COR-L47 (cell line): ENCODE data around the gene AKR1D1.
A peak's percentile ranks its signal among the peaks of the same experiment; 100 is the strongest.
"Not testable (repeated sequence)": the region's sequence is repeated elsewhere in the genome, so short reads cannot be mapped to it uniquely, and the experiment has no call there.

Source experiments
- DNase-seq: peaks from one replicate; lab custom pipeline; 2025; lab: John Stamatoyannopoulos, UW

The AKR1D1 gene

GRCh38 chr7:138122162-138122561 lies 45.9 kb downstream of the AKR1D1 start:
- DNase-seq, result no peak

- no peak for DNase-seq
Observed at GRCh38 chr7:138125119-138125518, 48.9 kb downstream of the AKR1D1 start.

GRCh38 chr7:138125598-138126111 lies 49.4 kb downstream of the AKR1D1 start:
- no peak for DNase-seq

- DNase-seq, result no peak
Observed at GRCh38 chr7:138126928-138127327, 50.7 kb downstream of the AKR1D1 start.

GRCh38 chr7:138127996-138128395 lies 51.7 kb downstream of the AKR1D1 start:
- DNase-seq, result no peak

- no peak for DNase-seq
Observed at GRCh38 chr7:138129551-138130165, 53.4 kb downstream of the AKR1D1 start.

GRCh38 chr7:138137423-138138171 lies 61.3 kb downstream of the AKR1D1 start:
- no peak for DNase-seq

GRCh38 chr7:138138244-138138643 lies 62.0 kb downstream of the AKR1D1 start:
- no peak for DNase-seq

GRCh38 chr7:138142583-138143201 lies 66.4 kb downstream of the AKR1D1 start:
- no peak for DNase-seq

- no peak for DNase-seq
Observed at GRCh38 chr7:138144958-138145357, 68.7 kb downstream of the AKR1D1 start.

GRCh38 chr7:138146221-138146620 lies 70.0 kb downstream of the AKR1D1 start:
- DNase-seq, result not testable (repeated sequence)

- not testable (repeated sequence) for DNase-seq
Observed at GRCh38 chr7:138146757-138147734, 70.8 kb downstream of the AKR1D1 start.

GRCh38 chr7:138151731-138152577 lies 75.7 kb downstream of the AKR1D1 start:
- DNase-seq, result no peak

- no peak for DNase-seq
Observed at GRCh38 chr7:138154661-138155060, 78.4 kb downstream of the AKR1D1 start.

GRCh38 chr7:138157702-138158101 lies 81.4 kb downstream of the AKR1D1 start:
- DNase-seq, result no peak

- no peak for DNase-seq
Observed at GRCh38 chr7:138158739-138159528, 82.7 kb downstream of the AKR1D1 start.

- peak; percentile 98 for DNase-seq
Observed at GRCh38 chr7:138161600-138162081, 85.4 kb downstream of the AKR1D1 start.

- no peak for DNase-seq
Observed at GRCh38 chr7:138162236-138162635, 86.0 kb downstream of the AKR1D1 start.

GRCh38 chr7:138163800-138164199 lies 87.5 kb downstream of the AKR1D1 start:
- DNase-seq, result no peak

GRCh38 chr7:138164804-138165203 lies 88.5 kb downstream of the AKR1D1 start:
- no peak for DNase-seq
